DOHH2 (cell line): ENCODE data around the gene CMC1.

Source experiments
- CTCF ChIP-seq: fragments of 200-600 bp; sonication (generic); IDR thresholded peaks from one replicate; pipeline ENCODE4 v1.5.1; 2014; ENCODE audit warnings: antibody characterized with exemption, mild to moderate bottlenecking, low read depth, low read length; ENCODE audit not compliant: poor library complexity, severe bottlenecking
- EZH2phosphoT487 ChIP-seq: fragments of 200-600 bp; sonication (generic); IDR thresholded peaks from 2 replicates; pipeline ENCODE4 v1.6.1; 2017; ENCODE audit warnings: borderline replicate concordance, mild to moderate bottlenecking, antibody characterized with exemption, low read length, moderate library complexity, mixed read lengths

- TF ChIP-seq CTCF: peak; percentile 61
- TF ChIP-seq EZH2phosphoT487: no peak
Observed at GRCh38 chr3:28317438-28318022, 76.1 kb downstream of the CMC1 start.
